CD4-positive, alpha-beta T cell (primary cell): ENCODE results near the gene DMKN. TPM values are rescaled to one million over a fixed set of nuclear protein-coding genes. Genes with fewer than 3 reads are reported as not detected.

Experiments used
- ATAC-seq: fragments of 200-7000 bp; cut with Tn5 transposase; one replicate; pipeline ENCODE4 v1.10.0; 2022; ENCODE audit warnings: mild to moderate bottlenecking; ENCODE audit not compliant: poor library complexity
- CTCF ChIA-PET: fragments of 350-600 bp; sonication (Branson Sonifier 250); formaldehyde crosslinking; loops from one replicate; lab custom pipeline; 2021; ENCODE audit warnings: antibody characterized with exemption, inconsistent platforms; lab: Charles Lee
- POLR2A ChIA-PET: fragments of 350-600 bp; sonication (Branson Sonifier 250); formaldehyde crosslinking; loops from one replicate; lab custom pipeline; 2021; ENCODE audit warnings: antibody characterized with exemption, inconsistent platforms; lab: Charles Lee
- DNase-seq, 14 experiments: peaks; one replicate each; pipeline ENCODE4 v3.0.0-alpha.2; 2013 to 2020; ENCODE audit warnings: mixed read lengths in 2 of 14
- H3K27ac ChIP-seq, 2 donors: one replicate each; pipeline versions ENCODE4 v1.5.1 to v1.7.0; 2013; ENCODE audit warnings: low read length in 2 of 2, low read depth in 1 of 2, mild to moderate bottlenecking in 1 of 2
- H3K27me3 ChIP-seq, 2 experiments: 1 replicate in 1 of 2; 2 replicates in 1 of 2; pipeline versions ENCODE4 v1.6.1 to v1.7.0; 2013; ENCODE audit warnings: low read length in 2 of 2, control low read depth in 1 of 2, mild to moderate bottlenecking in 1 of 2, moderate library complexity in 1 of 2; ENCODE audit not compliant: insufficient read depth in 2 of 2, control insufficient read depth in 1 of 2
- H3K36me3 ChIP-seq: one replicate; pipeline ENCODE4 v1.6.1; 2013; ENCODE audit warnings: low read length, control low read depth; ENCODE audit not compliant: insufficient read depth
- H3K4me1 ChIP-seq: one replicate; pipeline ENCODE4 v1.6.1; 2013; ENCODE audit warnings: low read length, control low read depth; ENCODE audit not compliant: insufficient read depth
- H3K4me3 ChIP-seq: one replicate; pipeline ENCODE4 v1.5.1; 2013; ENCODE audit warnings: mild to moderate bottlenecking, low read length, moderate library complexity
- H3K9me3 ChIP-seq, 2 experiments: 1 replicate in 1 of 2; 2 replicates in 1 of 2; pipeline versions ENCODE4 v1.6.1 to v1.7.0; 2013; ENCODE audit warnings: low read length in 2 of 2, mild to moderate bottlenecking in 2 of 2, control low read depth in 1 of 2, moderate library complexity in 1 of 2; ENCODE audit not compliant: control insufficient read depth in 1 of 2, insufficient read depth in 1 of 2
- H3K27ac Mint-ChIP-seq: one replicate; pipeline ENCODE4 v1.8.0; 2020; ENCODE audit warnings: mixed read lengths
- H3K27me3 Mint-ChIP-seq: one replicate; pipeline ENCODE4 v1.8.0; 2021; ENCODE audit warnings: mixed read lengths
- H3K36me3 Mint-ChIP-seq: one replicate; pipeline ENCODE4 v1.8.0; 2021; ENCODE audit warnings: low read depth, mixed read lengths
- H3K4me1 Mint-ChIP-seq: one replicate; pipeline ENCODE4 v1.8.0; 2021; ENCODE audit warnings: low read depth, mixed read lengths
- H3K4me3 Mint-ChIP-seq: one replicate; pipeline ENCODE4 v1.8.0; 2020; ENCODE audit warnings: mild to moderate bottlenecking, mixed read lengths
- H3K9me3 Mint-ChIP-seq: one replicate; pipeline ENCODE4 v1.8.0; 2020; ENCODE audit warnings: mixed read lengths
- intact Hi-C, 2 experiments: fragments of 100-400 bp; cut with DNase I in 1 of 2; cut with micrococcal nuclease in 1 of 2; formaldehyde crosslinking; loops; one replicate each; pipeline versions ENCODE4 v1.15.1 to v1.9.0; 2023 to 2025; cut with DNase I, micrococcal nuclease
- total RNA-seq, 174 experiments: library from RNA in 2 of 174; stranded (reverse) in 2 of 174; gene quantifications; one replicate each; pipeline ENCODE4 v1.2.3 and lab custom pipeline; 2021 to 2026
- TF ChIP-seq, protein P1 (sequence below): fragments of 200-600 bp; IDR thresholded peaks from one replicate; pipeline ENCODE4 v1.8.0; 2022; ENCODE audit warnings: antibody characterized with exemption, mild to moderate bottlenecking

The DMKN gene
- total RNA-seq, 2 experiments from 2014 or later: not detected

DNA sequence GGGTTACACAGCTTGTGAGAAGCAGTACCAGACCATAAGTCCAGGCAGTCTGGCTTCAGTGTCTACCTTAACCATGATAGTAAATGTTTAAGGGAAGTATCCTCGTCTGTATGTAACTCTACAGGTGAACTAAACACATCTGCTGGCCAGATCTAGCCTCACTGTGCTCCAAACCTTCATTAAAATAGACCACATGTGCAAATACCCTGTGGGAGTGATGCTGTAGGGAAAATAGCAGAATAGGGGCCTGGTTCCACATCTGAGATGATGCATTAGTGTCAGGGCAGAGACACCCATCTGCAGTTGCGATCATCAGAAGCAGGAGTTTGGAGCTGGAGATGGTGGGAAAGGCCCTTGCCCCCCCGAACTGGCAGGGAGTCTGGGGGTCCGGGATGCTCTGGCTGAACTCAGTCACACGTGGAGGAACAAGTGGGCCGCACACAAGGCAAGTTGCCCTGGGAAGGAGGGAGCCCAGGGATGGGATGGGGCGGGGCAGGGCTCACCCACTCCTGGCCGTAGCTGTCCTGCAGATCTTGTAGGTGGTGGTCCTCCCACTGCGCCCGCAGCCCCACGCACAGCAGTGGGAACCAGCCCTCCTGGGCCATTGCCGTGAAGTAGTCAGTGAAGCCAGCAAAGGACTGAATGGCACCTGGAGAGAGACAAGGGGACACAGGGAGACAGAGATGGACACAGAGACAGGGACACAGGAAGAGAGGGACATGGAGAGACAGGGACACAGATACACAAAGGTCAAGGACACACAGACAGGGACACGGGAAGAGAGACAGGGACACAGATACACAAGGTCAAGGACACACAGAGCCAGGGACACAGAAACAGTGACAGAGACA lies 39.3 kb upstream of the DMKN start:
- Histone ChIP-seq H3K9me3 (no peaks in the 10 kb centered on the region), H3K4me1 (peaks cover 9% of the 10 kb centered on the region), H3K36me3 (peaks cover 2% of the 10 kb centered on the region), H3K27ac (no peak overlapping the region), H3K27me3 (no peaks in the 10 kb centered on the region), H3K4me3 (no peak overlapping the region)
- H3K27ac Mint-ChIP-seq: no peak overlapping the region
- no peaks in the 10 kb centered on the region for H3K9me3 Mint-ChIP-seq
- peaks cover 12% of the 10 kb centered on the region for H3K27me3 Mint-ChIP-seq
- H3K4me1 Mint-ChIP-seq: peaks cover 14% of the 10 kb centered on the region
- intact Hi-C loops: no loop called here
- TF ChIP-seq, protein P1, sequence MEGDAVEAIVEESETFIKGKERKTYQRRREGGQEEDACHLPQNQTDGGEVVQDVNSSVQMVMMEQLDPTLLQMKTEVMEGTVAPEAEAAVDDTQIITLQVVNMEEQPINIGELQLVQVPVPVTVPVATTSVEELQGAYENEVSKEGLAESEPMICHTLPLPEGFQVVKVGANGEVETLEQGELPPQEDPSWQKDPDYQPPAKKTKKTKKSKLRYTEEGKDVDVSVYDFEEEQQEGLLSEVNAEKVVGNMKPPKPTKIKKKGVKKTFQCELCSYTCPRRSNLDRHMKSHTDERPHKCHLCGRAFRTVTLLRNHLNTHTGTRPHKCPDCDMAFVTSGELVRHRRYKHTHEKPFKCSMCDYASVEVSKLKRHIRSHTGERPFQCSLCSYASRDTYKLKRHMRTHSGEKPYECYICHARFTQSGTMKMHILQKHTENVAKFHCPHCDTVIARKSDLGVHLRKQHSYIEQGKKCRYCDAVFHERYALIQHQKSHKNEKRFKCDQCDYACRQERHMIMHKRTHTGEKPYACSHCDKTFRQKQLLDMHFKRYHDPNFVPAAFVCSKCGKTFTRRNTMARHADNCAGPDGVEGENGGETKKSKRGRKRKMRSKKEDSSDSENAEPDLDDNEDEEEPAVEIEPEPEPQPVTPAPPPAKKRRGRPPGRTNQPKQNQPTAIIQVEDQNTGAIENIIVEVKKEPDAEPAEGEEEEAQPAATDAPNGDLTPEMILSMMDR: no peak
- DNase-seq: peak in 1 of 14 experiments; percentile 11
- ATAC-seq: no peak
- H3K4me3 Mint-ChIP-seq: no peak overlapping the region
- ChIA-PET CTCF (no interaction called here), POLR2A (no interaction called here)
- H3K36me3 Mint-ChIP-seq: peaks cover 13% of the 10 kb centered on the region

DNA sequence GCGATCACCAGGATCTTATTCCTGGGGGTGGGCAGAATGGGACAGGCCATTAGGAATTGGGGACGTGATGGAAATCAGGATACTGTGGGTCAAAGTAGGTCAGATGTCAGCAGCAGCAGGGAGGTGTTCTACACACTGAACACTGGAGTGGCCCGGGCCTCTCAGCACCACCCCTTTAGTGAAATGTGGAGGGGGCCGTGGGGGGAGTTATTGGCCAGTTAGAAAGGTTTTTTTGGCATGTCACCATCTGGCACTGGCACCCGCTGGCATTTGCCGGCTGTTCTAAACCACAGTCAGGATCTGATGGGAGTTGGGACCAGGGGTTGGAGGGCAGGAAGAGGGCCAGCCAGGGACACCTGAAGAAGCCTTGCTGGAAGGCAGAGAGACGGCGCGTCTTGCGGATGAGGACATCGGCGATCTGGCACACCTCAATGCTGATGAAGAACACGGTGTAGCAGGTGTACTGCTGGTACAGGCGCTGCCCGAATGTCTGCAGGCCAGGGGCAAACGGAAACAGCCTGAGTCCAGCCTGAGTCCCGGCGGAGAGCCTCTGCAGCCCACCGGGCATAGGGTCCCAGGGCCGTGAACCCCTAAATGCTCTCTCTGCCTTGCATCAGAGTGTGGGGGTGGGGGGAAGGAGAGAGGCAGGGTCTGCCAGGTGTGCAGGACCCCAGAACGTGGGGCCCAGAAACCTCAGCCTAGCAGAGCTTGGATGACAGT lies 37.8 kb upstream of the DMKN start:
- Mint-ChIP-seq H3K36me3 (peaks cover 15% of the 10 kb centered on the region), H3K27ac (no peak overlapping the region), H3K27me3 (peaks cover 5% of the 10 kb centered on the region), H3K4me1 (peaks cover 20% of the 10 kb centered on the region), H3K4me3 (no peak overlapping the region), H3K9me3 (no peaks in the 10 kb centered on the region)
- no peak overlapping the region for H3K4me3 ChIP-seq
- H3K4me1 ChIP-seq: peaks cover 21% of the 10 kb centered on the region
- intact Hi-C loops: no loop called here
- no peaks in the 10 kb centered on the region for H3K9me3 ChIP-seq
- H3K27me3 ChIP-seq: no peaks in the 10 kb centered on the region
- ATAC-seq: no peak
- DNase-seq: no peak
- H3K36me3 ChIP-seq: peaks cover 9% of the 10 kb centered on the region
- no peak overlapping the region for H3K27ac ChIP-seq
- TF ChIP-seq, protein P1: no peak
- ChIA-PET POLR2A (no interaction called here), CTCF (no interaction called here)

DNA sequence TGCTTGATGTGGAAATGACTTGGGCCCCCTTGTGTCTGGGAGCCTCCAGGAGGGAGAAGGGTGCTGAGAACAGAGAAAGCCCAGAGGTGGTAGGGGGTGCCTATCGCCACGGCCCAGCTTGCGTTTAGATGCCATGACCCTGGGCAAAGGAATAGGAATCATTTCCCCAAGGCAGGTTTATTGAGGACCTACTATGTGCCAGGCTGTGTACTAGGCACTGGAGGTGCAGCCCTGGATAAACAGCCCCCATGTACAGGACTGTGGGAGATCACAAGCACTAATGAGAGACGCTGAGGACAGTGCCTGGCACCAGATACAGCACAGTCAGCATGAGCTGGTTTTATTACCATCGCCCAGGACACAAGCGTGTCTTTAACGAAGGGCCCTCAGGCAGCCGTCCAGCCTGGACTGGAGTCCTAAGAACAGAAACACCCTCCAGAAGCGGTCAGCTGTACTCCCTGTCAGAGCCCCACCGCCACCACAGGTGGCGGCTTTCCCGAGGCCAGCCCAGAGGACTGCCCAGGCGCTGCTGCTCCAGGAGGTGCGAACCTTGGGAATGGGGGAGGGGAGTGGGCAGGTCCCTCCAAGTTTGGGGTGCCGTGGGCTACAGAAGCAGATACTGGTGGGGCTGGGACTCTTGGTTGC lies 36.6 kb upstream of the DMKN start:
- TF ChIP-seq, protein P1: no peak
- H3K36me3 ChIP-seq: peaks cover 9% of the 10 kb centered on the region
- intact Hi-C loops: loop anchor here (2.0 to 5.0 kb wide), 4 partner anchors 42 to 167 kb away; partner anchors contain the start of genes COX6B1 (in 1 of the 2) and RBM42 (in 1 of the 2)
- Mint-ChIP-seq H3K27ac (no peak overlapping the region), H3K27me3 (no peaks in the 10 kb centered on the region), H3K4me3 (no peak overlapping the region), H3K36me3 (peaks cover 18% of the 10 kb centered on the region), H3K4me1 (peaks cover 25% of the 10 kb centered on the region), H3K9me3 (no peaks in the 10 kb centered on the region)
- peaks cover 31% of the 10 kb centered on the region for H3K4me1 ChIP-seq
- no peaks in the 10 kb centered on the region for H3K27me3 ChIP-seq
- no peak for DNase-seq
- no peak overlapping the region for H3K4me3 ChIP-seq
- POLR2A ChIA-PET: no interaction called here
- no peak overlapping the region for H3K27ac ChIP-seq
- no peak for ATAC-seq
- CTCF ChIA-PET: interaction anchor here (0.6 kb wide), 1 partner anchor 212 kb away, joined by 3 read pairs; no protein-coding TSS in a partner anchor
- H3K9me3 ChIP-seq: no peaks in the 10 kb centered on the region
